GM18511 (cell line): ENCODE measurements around the gene RUFY2.

Experiments used
- ATAC-seq: cut with Tn5 transposase; IDR thresholded peaks from one replicate; pipeline ENCODE4 v1.9.1; 2021; ENCODE audit warnings: mild to moderate bottlenecking, moderate library complexity; ENCODE audit not compliant: unreplicated experiment

Gene RUFY2

DNA sequence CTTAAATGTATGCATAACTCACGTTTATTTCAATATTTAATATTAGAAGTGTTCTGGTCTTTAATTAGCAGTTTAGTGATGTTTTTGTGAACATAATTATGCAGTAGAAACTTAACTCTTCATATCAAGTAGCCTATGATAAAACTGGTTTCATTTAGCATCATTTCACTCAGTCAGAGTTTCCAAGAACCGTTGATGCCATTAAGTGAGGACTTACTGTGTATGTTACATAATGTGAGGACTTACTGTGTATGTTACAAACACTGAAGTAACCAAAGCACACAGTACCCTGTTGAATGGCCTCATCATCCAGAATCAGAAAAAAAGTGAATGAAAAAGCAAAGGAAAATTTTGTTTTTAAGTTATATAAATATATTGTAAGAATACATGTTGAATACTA, 41.5 kb downstream of the RUFY2 start:
- no peak for ATAC-seq

DNA sequence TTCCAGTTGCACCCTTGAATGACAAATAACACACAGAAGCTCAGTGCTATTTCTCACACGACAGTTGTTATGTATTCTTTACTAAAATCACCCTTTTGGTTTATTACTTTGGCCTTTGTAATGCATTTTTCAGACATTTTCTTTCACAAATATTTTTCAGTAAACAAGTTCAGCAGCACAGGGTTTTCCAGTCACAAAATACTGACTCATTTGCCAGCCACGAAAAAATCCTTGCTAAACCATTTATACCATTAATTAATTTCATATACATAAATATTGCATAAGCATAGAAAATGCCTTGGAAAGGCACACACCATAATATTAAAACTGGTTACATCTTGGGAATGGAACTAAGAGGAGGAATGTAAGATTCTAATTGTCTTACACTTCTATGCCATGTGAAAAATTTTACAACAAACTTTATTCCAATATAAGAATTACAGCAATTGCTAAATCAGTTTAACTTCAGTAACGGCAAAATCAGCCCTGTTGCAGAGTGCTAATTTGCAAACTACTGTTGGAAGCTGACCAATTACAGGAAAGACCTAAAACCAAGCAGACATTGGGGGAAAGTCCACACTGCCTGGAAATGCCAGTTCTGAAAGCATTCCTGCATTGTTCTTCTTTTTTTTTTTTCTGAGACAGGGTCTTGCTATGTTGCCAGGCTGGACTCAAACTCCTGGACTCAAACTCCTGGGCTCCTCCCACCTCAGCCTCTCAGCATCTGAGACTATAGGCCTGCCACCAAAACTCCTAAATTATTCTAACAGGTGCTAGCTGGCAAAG, 42.8 kb downstream of the RUFY2 start:
- ATAC-seq: no peak

DNA sequence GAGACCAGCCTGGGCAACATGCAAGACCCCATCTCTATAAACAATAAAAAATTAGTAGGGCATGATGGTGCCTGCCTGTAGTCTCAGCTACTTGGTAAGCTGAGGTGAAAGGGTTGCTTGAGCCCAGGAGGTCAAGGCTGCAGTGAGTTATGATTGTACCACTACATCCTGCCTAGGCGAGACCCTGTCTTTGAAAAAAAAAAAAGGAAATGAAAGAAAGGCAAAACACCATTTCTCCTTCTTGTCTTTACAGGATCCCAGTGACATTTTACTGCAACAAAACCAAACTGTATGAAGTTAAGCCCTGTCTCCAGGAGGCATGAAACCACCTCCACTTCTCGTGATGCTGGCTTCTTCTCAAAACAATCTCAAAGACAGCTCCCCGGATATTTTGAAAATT, 44.5 kb downstream of the RUFY2 start:
- no peak for ATAC-seq

DNA sequence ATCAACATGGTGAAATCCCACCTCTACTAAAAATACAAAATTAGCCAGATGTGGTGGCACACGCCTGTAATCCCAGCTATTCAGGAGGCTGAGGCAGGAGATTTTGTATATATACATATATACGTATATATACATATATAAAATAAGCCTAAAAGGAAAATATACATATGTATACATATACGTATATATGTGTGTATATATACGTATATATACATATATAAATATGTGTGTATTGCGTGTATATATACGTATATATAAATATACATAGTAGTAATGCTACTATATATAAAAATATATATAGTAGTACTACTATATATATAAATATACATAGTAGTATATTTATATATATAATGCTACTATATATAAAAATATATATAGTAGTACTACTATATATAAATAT, 47.9 kb downstream of the RUFY2 start:
- ATAC-seq: no peak

DNA sequence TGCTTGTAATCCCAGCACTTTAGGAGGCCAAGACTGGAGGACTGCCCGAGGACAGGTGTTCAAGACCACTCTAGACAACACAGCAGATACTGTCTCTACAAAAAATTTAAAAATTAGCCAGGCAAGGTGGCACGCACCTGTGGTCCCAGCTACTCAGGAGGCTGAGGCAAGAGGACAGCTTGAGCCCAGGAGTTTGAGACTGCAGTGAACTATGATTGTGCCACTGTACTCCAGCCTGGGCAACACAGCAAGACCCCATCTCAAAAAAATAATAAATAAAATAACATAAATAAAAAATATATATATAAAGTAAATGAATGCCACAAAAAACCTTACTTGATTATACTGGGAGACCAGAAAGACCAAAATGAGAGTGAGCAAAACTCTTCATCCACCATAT, 53.5 kb downstream of the RUFY2 start:
- no peak for ATAC-seq

DNA sequence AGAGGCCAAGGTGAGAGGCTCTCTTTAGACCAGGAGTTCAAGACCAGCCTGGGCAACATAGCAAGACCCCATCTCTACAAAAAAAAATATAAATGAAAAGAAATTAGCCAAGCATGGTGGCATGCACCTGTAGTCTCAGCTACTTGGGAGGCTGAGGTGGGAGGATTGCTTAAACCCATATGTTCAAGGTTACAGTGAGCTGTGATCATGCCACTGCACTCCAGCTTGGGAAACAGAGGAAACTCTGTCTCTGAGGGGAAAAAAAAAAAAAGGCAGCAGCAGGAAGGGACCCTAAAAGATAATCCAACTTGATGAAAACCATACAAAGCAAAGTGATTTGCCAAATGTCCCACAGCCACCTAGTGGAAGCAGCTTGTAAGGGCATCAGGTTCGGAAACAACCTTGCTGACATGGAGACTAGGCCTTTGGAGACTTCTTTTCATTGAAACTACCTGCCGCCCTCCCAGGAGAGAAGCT, 58.8 kb downstream of the RUFY2 start:
- peak; percentile 55 for ATAC-seq

DNA sequence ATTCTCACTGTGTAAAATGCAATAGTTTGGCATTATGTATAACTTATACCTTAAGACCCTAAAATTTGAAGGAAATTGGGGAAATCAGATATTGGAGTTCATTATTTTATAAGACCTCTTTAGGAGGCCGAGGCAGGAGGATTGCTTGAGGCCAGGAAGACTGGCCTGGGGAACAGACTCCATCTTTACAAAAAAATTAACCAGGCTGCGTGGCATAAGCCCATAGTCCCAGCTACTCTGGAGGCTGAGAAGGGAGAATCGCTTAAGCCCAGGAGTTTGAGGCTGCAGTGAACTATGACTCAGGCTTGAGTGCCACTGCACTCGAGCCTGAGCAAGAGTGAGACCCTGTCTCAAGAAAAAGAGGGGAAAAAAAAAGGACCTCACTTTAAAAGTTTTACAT, 60.3 kb downstream of the RUFY2 start:
- no peak for ATAC-seq

DNA sequence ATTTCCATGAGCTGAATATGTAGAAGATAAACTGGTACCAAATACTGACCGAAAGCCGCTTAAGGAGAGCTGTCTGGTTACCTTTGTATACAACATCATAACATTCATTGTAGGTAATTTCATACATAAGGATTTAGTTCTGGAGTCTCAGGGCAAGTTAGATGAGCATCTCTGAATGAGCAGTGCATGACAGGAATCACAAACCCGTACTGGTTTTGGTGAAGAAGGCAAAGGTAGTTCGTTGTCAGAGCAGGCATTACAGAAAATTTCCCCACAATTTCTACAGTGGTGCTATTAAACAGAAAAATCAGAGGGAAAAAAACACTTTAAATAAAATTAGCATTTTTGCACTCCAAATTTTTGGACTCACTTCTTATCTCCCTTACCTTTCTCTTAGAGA, 61.5 kb downstream of the RUFY2 start:
- ATAC-seq: no peak

DNA sequence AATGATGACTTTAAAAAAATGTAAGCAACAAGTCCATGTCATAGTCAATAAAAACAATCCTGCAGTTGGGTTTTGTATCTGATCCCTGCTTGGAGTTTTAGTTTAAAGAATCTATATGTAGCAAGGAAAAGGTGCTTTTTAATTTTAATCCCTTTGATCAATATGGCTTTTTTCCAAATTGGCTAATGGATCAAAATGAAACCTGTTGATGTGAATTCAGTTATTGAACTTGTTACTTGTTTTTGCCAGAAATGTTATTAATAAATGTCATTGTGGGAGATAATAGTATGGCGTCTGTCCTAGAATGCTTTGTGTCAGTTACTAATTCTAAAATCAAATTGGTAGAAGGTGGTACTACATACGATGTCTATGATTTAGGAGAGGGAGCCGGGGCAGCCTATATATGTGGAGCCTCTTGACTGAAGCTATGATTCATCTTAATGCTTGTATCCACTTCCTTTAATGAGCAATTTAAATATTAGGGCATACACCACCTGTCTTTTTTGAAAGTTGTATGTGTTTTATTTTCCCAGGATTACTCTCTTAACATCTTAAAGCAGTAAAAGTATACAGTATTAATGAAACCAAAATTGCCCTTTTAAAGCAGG, 64.1 kb downstream of the RUFY2 start:
- no peak for ATAC-seq

DNA sequence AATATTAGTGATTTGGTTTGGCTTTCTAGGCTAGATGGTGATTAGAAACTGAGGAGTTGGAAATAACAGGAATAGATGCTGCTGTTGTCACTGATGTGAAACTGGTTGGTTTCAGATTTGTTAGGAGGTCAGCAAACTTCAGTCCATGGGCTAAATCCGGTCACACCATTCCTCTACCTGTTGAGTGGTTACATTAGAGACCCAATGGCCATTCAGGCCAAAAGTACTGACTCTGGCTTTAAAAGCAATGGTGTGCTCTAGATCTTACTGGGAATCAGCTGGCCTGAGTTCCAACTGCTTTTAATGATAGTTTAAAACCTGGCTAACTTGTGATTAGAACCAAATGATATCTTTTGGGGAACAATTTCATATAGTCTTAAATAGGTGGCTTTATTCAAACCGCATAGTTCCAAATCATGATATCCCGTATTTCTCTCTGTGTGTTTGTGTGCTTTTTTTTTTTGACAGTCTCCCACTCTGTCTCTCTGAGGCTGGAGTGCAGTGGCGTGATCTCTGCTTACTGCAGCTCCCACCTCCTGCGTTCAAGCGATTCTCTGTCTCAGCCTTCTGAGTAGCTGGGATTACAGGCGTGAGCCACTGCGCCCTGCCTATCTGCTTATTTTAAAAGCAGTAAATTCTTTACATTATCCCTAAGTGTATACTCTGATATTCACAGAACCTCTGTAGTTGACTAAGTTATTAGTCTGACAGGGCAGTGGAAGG, 66.6 kb downstream of the RUFY2 start:
- ATAC-seq: no peak

DNA sequence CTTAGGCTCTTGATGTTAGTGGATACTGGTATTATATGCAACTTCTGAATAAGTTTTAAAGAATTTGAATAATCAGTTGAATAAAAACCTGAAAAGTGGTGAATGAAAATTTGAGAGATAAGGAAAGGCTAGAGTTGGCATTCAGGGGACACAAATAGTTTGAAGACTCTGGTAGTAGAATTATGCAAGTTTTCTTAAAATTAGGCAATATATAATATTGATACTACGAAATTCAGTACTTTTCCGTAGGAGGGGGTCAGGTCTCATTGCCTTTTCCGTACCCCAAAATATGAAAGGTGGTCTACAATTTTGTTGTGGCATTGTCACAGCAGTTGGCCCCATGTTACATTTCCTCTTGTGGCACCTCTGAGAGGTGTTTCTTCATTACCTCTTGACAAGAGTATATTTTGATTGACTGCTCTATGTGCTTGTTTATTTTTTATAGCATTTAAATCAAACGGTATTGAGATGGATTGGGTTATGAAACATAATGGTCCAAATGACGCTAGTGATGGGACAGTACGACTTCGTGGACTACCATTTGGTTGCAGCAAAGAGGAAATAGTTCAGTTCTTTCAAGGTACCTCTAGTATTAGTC, 70.2 kb downstream of the RUFY2 start:
- ATAC-seq: no peak

DNA sequence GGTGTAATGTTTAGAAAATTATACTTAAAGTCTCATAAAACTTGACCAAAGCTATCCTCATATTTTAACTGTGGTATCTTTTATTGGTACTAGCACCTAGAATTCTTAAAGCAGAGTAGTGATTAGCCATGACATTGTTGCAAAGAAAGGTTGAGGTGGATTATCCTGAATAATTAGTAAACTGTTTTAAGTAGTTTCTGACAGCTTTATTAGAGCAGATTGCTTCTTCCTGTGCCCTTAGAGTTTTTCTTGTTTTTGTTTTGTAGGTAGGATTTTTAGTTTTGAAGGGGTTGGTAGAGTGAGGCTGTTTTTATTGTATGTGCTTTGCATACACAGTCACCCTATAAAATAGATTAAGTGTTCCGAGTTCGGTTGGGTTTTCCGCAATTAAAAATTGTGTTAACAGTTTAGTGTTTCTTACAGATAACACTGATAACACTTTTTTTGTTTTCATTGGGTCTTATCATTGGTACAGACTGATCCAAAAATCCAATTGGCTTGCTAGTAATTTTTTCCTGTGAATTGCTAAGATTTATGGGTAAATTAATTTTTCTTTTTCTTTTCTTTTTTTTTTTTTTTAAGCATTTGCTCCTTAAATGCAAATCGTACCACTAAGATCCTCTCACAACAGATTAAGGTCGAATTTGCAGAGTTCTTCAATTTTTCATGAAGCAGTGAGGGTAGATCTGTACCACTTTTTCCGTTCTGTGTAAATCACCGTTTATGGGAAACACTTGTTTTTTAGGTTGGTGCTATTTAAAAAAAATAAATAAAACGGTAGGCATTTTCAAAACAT, 72.2 kb downstream of the RUFY2 start:
- no peak for ATAC-seq

DNA sequence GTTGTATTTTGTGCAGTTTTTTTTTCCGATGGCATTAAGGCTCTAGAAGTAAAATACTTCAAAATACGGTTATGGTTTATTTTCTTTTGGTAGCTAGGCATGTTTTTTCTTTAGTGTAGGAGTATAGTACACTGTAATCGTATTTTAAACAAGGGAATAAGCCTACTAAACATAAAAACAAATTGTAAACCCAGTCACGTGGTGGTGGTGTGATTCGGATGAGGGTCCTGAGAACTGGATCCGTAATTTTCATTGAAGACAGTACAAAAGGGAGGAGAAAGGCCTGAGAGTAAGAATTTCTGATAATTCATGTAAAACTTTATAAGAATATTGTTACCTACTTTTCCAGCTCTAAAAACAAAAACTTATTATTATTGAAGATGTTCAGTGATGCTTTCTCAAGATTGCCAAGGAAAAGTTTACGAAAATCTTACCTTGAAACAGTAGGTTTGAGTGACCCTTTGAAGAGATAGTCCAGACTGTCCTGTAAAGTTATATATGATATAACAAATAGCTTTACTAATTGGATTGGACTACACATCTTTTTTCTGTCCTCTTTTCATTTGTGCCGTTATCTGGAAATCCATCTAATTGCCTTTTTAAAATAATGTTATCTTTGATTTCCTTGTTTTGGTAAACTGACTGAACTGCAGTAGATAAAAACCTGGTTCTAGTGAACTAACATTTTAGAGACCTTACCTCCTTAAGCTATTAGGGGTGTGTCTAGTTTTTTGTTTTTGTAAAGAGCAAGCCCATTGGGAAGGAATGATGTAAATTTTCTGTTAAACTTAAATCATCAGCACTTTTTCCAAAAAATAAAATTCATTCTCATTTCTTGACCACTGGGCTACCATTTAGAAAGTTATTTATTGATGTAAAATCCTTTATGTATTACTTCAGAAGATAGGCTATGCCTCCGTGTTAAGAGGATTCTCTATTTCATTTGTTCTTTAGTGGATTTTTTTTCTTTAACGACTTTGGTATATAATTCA, 73.3 kb downstream of the RUFY2 start:
- ATAC-seq: no peak

DNA sequence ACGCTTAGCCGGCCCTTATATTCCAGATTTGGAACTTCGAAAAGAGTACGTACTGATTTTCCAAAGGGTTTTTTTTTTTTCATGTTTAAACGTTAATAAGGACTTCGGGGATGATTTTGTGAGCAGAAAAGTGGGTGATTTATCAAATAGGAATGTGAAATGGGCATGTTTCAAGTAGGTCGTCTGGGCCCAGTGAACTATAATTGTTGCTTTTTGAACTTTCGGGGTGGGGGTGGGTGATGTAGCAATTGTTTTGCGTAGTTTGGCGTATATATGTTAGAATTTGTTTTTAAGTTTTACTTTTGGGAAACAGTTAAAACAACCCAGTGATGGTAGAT, 74.0 kb downstream of the RUFY2 start:
- no peak for ATAC-seq

DNA sequence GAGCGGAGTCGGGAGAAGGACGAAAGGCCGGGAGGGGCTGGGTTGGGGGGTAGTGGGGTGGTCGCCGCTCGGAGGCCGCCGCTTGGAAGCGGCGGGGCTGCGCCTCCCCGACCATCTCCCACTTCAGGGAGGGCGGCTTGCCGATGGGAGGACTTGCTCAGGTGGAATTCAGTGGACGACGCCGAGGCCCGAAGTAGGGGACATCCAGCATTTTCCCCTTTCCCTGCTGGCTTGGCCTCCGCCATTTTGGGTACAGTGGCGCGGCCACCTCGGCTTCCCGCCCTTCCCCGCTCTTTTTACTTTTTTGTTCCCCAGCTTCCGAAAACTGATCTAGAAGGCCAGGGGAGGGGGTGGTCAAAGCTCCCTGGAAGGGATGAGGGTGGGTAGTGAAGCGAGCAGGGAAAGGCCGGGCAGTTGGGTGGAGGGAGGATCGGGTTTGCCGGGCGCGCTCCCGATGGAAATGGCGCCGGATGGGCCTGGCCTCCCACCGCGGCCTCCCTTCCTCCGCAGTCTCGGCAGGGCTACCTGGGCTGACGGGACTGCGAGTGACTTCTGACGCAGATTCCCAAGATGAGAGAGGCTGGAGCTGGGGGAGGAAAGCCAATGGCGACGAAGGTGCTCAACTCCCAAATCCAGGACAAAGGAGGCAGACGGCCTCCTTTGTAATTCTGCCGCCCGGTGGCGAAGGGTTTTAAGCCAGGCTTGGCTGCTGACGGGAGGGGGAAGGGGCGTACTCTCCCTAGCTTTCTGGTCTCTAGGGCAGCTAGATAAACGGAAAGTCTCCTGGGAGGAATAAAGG, 74.6 kb downstream of the RUFY2 start, which contains the start of gene PBLD:
Gene PBLD, minus strand, starts transcription at position 670 of the 799 bp plus-strand sequence. CDS start 26,084 bp downstream, outside the sequence.
- ATAC-seq: peak; percentile 30

DNA sequence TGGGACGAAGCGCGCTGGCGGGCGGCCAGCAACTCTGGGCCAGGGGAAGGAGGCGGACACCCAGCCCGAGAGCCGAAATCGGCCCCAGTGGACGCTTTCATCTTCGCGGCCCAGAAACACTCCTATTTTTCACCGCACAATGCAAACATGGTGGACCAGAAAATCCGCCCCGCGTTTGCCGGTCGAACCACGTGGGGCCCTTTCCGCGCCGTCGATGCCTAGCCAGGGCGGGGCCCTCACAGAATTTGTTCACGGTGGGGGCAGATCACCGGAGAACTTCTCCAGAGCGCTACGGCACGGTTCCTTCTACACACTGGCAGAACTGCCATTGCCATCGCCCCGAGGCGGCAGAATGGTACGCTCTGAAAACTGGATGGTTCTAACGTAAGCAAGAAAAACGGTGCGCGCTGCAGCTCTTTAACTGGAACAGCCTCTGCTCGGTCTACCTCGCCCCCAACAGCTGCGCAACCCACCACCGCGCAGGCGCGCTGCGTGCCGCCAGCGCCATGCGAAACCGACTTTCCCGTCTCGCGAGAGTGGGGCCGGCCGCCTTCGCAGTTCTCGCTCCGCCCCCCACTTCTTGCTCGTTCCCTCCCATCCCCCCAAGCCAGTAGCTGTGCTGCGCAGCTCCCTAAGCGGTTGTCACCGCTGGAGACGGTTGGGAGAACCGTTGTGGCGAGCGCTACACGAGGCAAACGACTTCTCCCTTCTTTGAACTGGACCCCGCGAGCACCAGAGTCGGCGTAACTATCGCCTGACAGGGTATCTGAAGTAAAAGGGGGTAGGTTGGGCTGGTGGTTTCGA, 75.4 kb downstream of the RUFY2 start, which contains the start of gene HNRNPH3:
Gene HNRNPH3, plus strand, starts transcription at position 610 of the 804 bp plus-strand sequence. CDS start 5,158 bp downstream, outside the sequence.
- ATAC-seq: peak; percentile 79

DNA sequence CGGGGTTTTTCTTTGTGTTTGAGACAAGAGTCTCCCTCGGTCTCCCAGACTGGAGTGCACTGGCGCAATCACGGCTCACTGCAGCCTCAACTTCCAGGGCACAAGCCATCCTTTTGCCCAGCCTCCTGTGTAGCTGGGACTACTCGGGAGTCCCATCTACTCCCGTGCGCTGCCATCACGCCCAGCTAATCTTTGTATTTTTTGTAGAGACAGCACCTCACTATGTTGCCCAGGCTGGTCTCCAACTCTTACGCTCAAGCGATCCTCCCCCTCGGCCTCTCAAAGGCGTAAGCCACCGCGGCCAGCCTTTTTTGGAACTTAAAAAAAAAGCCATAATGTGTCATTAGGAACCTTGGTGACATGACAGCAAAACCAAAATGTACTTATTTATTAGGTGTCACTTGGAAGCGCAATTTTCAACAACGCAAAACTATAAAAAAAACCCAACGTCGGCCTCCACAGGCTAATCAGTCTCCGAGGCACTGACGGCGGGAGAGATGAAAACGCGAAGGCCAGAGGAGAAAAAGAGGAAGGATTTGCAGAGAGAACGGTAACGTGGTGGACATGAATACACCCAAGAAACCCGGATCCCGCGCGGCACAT, 76.1 kb downstream of the RUFY2 start:
- no peak for ATAC-seq
